NB4 (cell line): Measurements from ENCODE around the gene ZNF628.

Experiments
- MYC ChIP-seq: IDR thresholded peaks from 2 replicates; pipeline ENCODE4 v1.6.1; 2011; ENCODE audit warnings: low read depth, low read length
- POLR2A ChIP-seq: IDR thresholded peaks from 2 replicates; pipeline ENCODE4 v1.6.1; 2011; ENCODE audit warnings: mild to moderate bottlenecking; ENCODE audit not compliant: insufficient read length; ENCODE audit errors: extremely low read depth
- TF ChIP-seq, protein P1 (sequence below): IDR thresholded peaks from one replicate; pipeline ENCODE4 v1.5.1; 2012; ENCODE audit warnings: low read depth, low read length
- TF ChIP-seq, protein P2 (sequence below): IDR thresholded peaks from 2 replicates; pipeline ENCODE4 v1.6.1; 2011; ENCODE audit warnings: low read depth, low read length

DNA sequence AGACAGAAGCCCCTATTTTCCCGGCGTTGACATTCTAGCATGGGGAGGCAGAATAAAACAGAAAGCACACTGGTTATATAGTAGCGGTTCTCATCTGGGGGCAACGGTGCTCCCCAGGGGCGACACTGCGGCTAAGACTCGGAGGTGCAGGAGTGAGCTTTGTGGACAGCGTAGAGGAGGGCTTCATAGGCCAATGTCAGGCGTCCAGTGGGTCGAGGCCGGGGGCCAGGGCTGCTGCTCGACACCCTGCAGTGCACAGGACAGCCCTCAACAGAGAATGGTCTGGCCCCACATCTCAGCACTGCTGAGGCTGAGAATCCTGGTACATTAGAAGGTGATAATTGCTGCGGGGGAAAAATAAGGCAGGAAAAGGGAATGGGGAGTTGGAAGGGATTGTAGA is 1.5 kb downstream of the ZNF628 start:
- TF ChIP-seq POLR2A (no peak), MYC (no peak)
- TF ChIP-seq, protein P1, sequence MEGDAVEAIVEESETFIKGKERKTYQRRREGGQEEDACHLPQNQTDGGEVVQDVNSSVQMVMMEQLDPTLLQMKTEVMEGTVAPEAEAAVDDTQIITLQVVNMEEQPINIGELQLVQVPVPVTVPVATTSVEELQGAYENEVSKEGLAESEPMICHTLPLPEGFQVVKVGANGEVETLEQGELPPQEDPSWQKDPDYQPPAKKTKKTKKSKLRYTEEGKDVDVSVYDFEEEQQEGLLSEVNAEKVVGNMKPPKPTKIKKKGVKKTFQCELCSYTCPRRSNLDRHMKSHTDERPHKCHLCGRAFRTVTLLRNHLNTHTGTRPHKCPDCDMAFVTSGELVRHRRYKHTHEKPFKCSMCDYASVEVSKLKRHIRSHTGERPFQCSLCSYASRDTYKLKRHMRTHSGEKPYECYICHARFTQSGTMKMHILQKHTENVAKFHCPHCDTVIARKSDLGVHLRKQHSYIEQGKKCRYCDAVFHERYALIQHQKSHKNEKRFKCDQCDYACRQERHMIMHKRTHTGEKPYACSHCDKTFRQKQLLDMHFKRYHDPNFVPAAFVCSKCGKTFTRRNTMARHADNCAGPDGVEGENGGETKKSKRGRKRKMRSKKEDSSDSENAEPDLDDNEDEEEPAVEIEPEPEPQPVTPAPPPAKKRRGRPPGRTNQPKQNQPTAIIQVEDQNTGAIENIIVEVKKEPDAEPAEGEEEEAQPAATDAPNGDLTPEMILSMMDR = no peak
- TF ChIP-seq, protein P2, sequence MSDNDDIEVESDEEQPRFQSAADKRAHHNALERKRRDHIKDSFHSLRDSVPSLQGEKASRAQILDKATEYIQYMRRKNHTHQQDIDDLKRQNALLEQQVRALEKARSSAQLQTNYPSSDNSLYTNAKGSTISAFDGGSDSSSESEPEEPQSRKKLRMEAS = no peak
